HG03457 (cell line): ENCODE measurements around the gene GMCL2.
"Not testable (repeated sequence)": the region's sequence is repeated elsewhere in the genome, so short reads cannot be mapped to it uniquely, and the experiment has no call there.

Source experiments
- ATAC-seq: cut with Tn5 transposase; IDR thresholded peaks from one replicate; pipeline ENCODE4 v1.9.1; 2021; ENCODE audit warnings: moderate number of reproducible peaks; ENCODE audit not compliant: unreplicated experiment

Gene GMCL2

GRCh38 chr5:178207183-178207916 lies 20.2 kb upstream of the GMCL2 start:
- ATAC-seq = no peak

- no peak for ATAC-seq
These were observed 19.3 kb upstream of the GMCL2 start for GRCh38 chr5:178206166-178207101.

GRCh38 chr5:178205749-178206047 lies 18.5 kb upstream of the GMCL2 start:
- ATAC-seq = no peak

GRCh38 chr5:178204935-178205748 lies 18.0 kb upstream of the GMCL2 start:
- ATAC-seq = peak; percentile 39

- ATAC-seq = peak; percentile 56
These were observed 17.2 kb upstream of the GMCL2 start, which contains the start of gene HNRNPAB for GRCh38 chr5:178204182-178204934. TSS of gene HNRNPAB (plus strand) at chr5:178204533. CDS start at chr5:178204838, 305 bp downstream.

- peak; percentile 5 for ATAC-seq
These were observed 16.6 kb upstream of the GMCL2 start for GRCh38 chr5:178203670-178204181.

- no peak for ATAC-seq
These were observed 15.4 kb upstream of the GMCL2 start for GRCh38 chr5:178202541-178202940.

- no peak for ATAC-seq
These were observed 14.7 kb upstream of the GMCL2 start for GRCh38 chr5:178201927-178202235.

- no peak for ATAC-seq
These were observed 14.2 kb upstream of the GMCL2 start for GRCh38 chr5:178201221-178201926.

GRCh38 chr5:178199581-178200434 lies 12.6 kb upstream of the GMCL2 start:
- ATAC-seq = no peak

GRCh38 chr5:178198706-178199105 lies 11.5 kb upstream of the GMCL2 start:
- no peak for ATAC-seq

- ATAC-seq = not testable (repeated sequence)
These were observed 11.0 kb upstream of the GMCL2 start for GRCh38 chr5:178198151-178198550.

GRCh38 chr5:178196986-178197385 lies 9.8 kb upstream of the GMCL2 start:
- ATAC-seq = no peak

- ATAC-seq = no peak
These were observed 9.2 kb upstream of the GMCL2 start for GRCh38 chr5:178196281-178196812.

- no peak for ATAC-seq
These were observed 6.9 kb upstream of the GMCL2 start for GRCh38 chr5:178194026-178194425.

- ATAC-seq = no peak
These were observed 6.2 kb upstream of the GMCL2 start for GRCh38 chr5:178193251-178193809.

- ATAC-seq = no peak
These were observed 5.6 kb upstream of the GMCL2 start for GRCh38 chr5:178192787-178193186.

- ATAC-seq = no peak
These were observed 5.1 kb upstream of the GMCL2 start for GRCh38 chr5:178192244-178192643.
